ENCODE results near the gene BMPER.

GRCh38 chr7:33869176-33869575 is 36.2 kb upstream of the BMPER start:
- TF ChIP-seq CTCF (IDR thresholded peaks at IDR 0.05) (no peak), POLR2A (IDR thresholded peaks at IDR 0.05) (no peak)

Data from adrenal gland (tissue), 5 donors.